22Rv1 (cell line): ENCODE data around the gene COL12A1.

Source experiments
- CTCF ChIP-seq: fragments of 450-650 bp; IDR thresholded peaks from 2 replicates; pipeline ENCODE4 v1.5.1; 2017; ENCODE audit warnings: mild to moderate bottlenecking
- ZFX ChIP-seq: fragments of 450-650 bp; IDR thresholded peaks from 2 replicates; pipeline ENCODE4 v1.6.1; 2017; ENCODE audit warnings: antibody characterized with exemption, borderline replicate concordance

- TF ChIP-seq CTCF = no peak
- no peak for TF ChIP-seq ZFX
These were observed 120.9 kb downstream of the COL12A1 start for GRCh38 chr6:75084872-75085381.
